Trophoblast cell (in vitro differentiated cells and primary cell): ENCODE measurements around the gene ETV6.

Source experiments
- DNase-seq, 2 donors: peaks; one replicate each; pipeline ENCODE4 v3.0.0-alpha.2; 2016
- H2AFZ ChIP-seq: 2 replicates; pipeline ENCODE4 v1.6.1; 2013; ENCODE audit warnings: low read length, moderate library complexity, mild to moderate bottlenecking; ENCODE audit not compliant: insufficient read depth, poor library complexity
- H2AK5ac ChIP-seq: 2 replicates; pipeline ENCODE4 v1.6.1; 2013; ENCODE audit warnings: mild to moderate bottlenecking, low read length
- H2BK120ac ChIP-seq: 2 replicates; pipeline ENCODE4 v1.6.1; 2013; ENCODE audit warnings: low read length, mild to moderate bottlenecking, moderate library complexity; ENCODE audit not compliant: insufficient read depth, poor library complexity
- H2BK12ac ChIP-seq: 2 replicates; pipeline ENCODE4 v1.6.1; 2013; ENCODE audit warnings: mild to moderate bottlenecking, low read length, moderate library complexity
- H2BK5ac ChIP-seq: 2 replicates; pipeline ENCODE4 v1.6.1; 2013; ENCODE audit warnings: low read length, low read depth, moderate library complexity, mild to moderate bottlenecking; ENCODE audit not compliant: poor library complexity
- H3K14ac ChIP-seq: 2 replicates; pipeline ENCODE4 v1.6.1; 2013; ENCODE audit warnings: mild to moderate bottlenecking, low read length
- H3K18ac ChIP-seq: 2 replicates; pipeline ENCODE4 v1.6.1; 2013; ENCODE audit warnings: mild to moderate bottlenecking, low read length
- H3K23ac ChIP-seq: 2 replicates; pipeline ENCODE4 v1.6.1; 2013; ENCODE audit warnings: low read length
- H3K27ac ChIP-seq: 2 replicates; pipeline ENCODE4 v1.5.1; 2013; ENCODE audit warnings: low read depth, mild to moderate bottlenecking, inconsistent platforms, low read length, moderate library complexity
- H3K27me3 ChIP-seq: 2 replicates; pipeline ENCODE4 v1.6.1; 2013; ENCODE audit warnings: inconsistent platforms, mild to moderate bottlenecking, low read length, moderate library complexity; ENCODE audit not compliant: insufficient read depth
- H3K36me3 ChIP-seq, 2 experiments: 1 replicate in 1 of 2; 2 replicates in 1 of 2; pipeline ENCODE4 v1.6.1; 2013; ENCODE audit warnings: low read length in 2 of 2, mild to moderate bottlenecking in 2 of 2, moderate library complexity in 1 of 2; ENCODE audit not compliant: insufficient read depth in 2 of 2, control insufficient read depth in 1 of 2
- H3K4ac ChIP-seq: 2 replicates; pipeline ENCODE4 v1.6.1; 2013; ENCODE audit warnings: low read depth, mild to moderate bottlenecking, low read length, moderate library complexity
- H3K4me1 ChIP-seq, 2 experiments: 1 replicate in 1 of 2; 2 replicates in 1 of 2; pipeline ENCODE4 v1.6.1; 2013; ENCODE audit warnings: low read length in 2 of 2, mild to moderate bottlenecking in 2 of 2, moderate library complexity in 1 of 2; ENCODE audit not compliant: insufficient read depth in 2 of 2, control insufficient read depth in 1 of 2
- H3K4me2 ChIP-seq: 2 replicates; pipeline ENCODE4 v1.6.1; 2013; ENCODE audit warnings: inconsistent platforms, mild to moderate bottlenecking, low read length, moderate library complexity
- H3K4me3 ChIP-seq: 2 replicates; pipeline ENCODE4 v1.5.1; 2013; ENCODE audit warnings: mild to moderate bottlenecking, low read depth, low read length, inconsistent platforms
- H3K79me1 ChIP-seq: one replicate; pipeline ENCODE4 v1.6.1; 2013; ENCODE audit warnings: low read length
- H3K79me2 ChIP-seq: 2 replicates; pipeline ENCODE4 v1.6.1; 2013; ENCODE audit warnings: low read length, mild to moderate bottlenecking; ENCODE audit not compliant: control insufficient read depth, insufficient read depth, poor library complexity
- H3K9ac ChIP-seq: 2 replicates; pipeline ENCODE4 v1.6.1; 2013; ENCODE audit warnings: mild to moderate bottlenecking, low read length
- H3K9me3 ChIP-seq: 2 replicates; pipeline ENCODE4 v1.6.1; 2013; ENCODE audit warnings: low read depth, mild to moderate bottlenecking, control low read depth, inconsistent platforms, low read length; ENCODE audit not compliant: insufficient read depth
- H4K12ac ChIP-seq: 2 replicates; pipeline ENCODE4 v1.6.1; 2013; ENCODE audit warnings: low read depth, mild to moderate bottlenecking, low read length, moderate library complexity
- H4K8ac ChIP-seq: 2 replicates; pipeline ENCODE4 v1.6.1; 2013; ENCODE audit warnings: low read depth, mild to moderate bottlenecking, low read length, moderate library complexity
- H4K91ac ChIP-seq: one replicate; pipeline ENCODE4 v1.6.1; 2013; ENCODE audit warnings: low read depth, mild to moderate bottlenecking, low read length, moderate library complexity
- WGBS: extraction: QIAGEN DNeasy Blood & Tissue Kit; methylation state at CpG from one replicate; pipeline ENCODE4 v1.1.7; 2013; ENCODE audit warnings: missing lambda C conversion rate; ENCODE audit not compliant: insufficient read length, insufficient coverage; ENCODE audit errors: extremely low coverage; 5-methylcytosine and 5-hydroxymethylcytosine counted together

Gene ETV6

GRCh38 chr12:11780521-11781101 is 131.1 kb downstream of the ETV6 start:
- Histone ChIP-seq H4K91ac (no peak overlapping the region), H3K4ac (no peak overlapping the region), H3K4me3 (no peak overlapping the region), H3K18ac (no peak overlapping the region), H3K23ac (no peak overlapping the region), H3K36me3 (no peaks in the 10 kb centered on the region), H3K9ac (no peak overlapping the region), H3K27ac (no peak overlapping the region), H3K9me3 (no peaks in the 10 kb centered on the region), H3K27me3 (no peaks in the 10 kb centered on the region), H3K4me2 (no peak overlapping the region), H2BK120ac (no peak overlapping the region), H3K4me1 (no peaks in the 10 kb centered on the region), H2AFZ (no peak overlapping the region), H2BK5ac (no peak overlapping the region), H4K8ac (no peak overlapping the region), H4K12ac (no peak overlapping the region), H2BK12ac (no peak overlapping the region), H3K79me1 (no peaks in the 10 kb centered on the region), H3K14ac (no peak overlapping the region), H3K79me2 (no peaks in the 10 kb centered on the region), H2AK5ac (no peak overlapping the region)
- DNase-seq: no peak
- WGBS: no CpG with 5 or more reads among the region's 6 CpGs

DNA sequence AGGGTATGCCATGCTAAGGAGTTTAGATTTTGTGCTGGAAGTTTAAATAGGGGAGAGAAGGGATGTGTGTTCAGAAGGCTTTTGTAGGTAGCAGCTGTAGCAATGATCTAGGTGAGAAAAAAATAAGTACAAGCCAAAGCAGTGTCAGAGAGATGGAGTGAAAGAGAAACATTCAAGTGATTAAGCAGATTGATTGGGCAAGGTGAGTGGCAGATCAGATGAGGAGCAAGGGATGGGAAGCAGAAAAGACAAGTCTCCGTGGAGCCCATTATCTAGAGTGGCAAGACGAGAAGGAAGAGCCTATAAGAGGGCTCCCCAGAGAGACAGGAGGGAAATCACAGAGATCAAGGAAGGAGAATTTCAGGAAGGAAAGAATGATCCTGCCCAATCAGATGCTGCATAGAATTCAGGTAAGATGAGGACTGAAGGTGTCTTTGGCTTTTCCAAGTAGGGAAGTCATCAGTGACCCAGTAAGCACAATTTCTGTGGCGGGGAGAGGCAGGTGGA is 133.5 kb downstream of the ETV6 start:
- Histone ChIP-seq H3K4me2 (no peak overlapping the region), H2BK120ac (no peak overlapping the region), H4K91ac (no peak overlapping the region), H3K4me1 (no peaks in the 10 kb centered on the region), H3K27me3 (no peaks in the 10 kb centered on the region), H3K27ac (no peak overlapping the region), H3K79me2 (no peaks in the 10 kb centered on the region), H2AK5ac (no peak overlapping the region), H3K9me3 (no peaks in the 10 kb centered on the region), H2AFZ (no peak overlapping the region), H3K4me3 (no peak overlapping the region), H4K8ac (no peak overlapping the region), H2BK5ac (no peak overlapping the region), H4K12ac (no peak overlapping the region), H2BK12ac (no peak overlapping the region), H3K23ac (peak overlapping the region; percentile 63), H3K18ac (no peak overlapping the region), H3K9ac (no peak overlapping the region), H3K14ac (no peak overlapping the region), H3K36me3 (no peaks in the 10 kb centered on the region), H3K4ac (no peak overlapping the region), H3K79me1 (no peaks in the 10 kb centered on the region)
- DNase-seq: no peak
- WGBS: no CpG with 5 or more reads among the region's 3 CpGs

GRCh38 chr12:11785712-11786111 is 136.2 kb downstream of the ETV6 start:
- Histone ChIP-seq H3K27me3 (no peaks in the 10 kb centered on the region), H3K9ac (no peak overlapping the region), H3K27ac (no peak overlapping the region), H4K12ac (no peak overlapping the region), H3K4me1 (peaks cover 0 to 2% of the 10 kb centered on the region in 2 experiments), H3K23ac (no peak overlapping the region), H3K4ac (no peak overlapping the region), H2AK5ac (no peak overlapping the region), H3K4me3 (no peak overlapping the region), H4K91ac (no peak overlapping the region), H2BK120ac (no peak overlapping the region), H2BK5ac (no peak overlapping the region), H3K9me3 (no peaks in the 10 kb centered on the region), H2AFZ (no peak overlapping the region), H3K79me1 (no peaks in the 10 kb centered on the region), H3K4me2 (no peak overlapping the region), H3K14ac (no peak overlapping the region), H3K36me3 (no peaks in the 10 kb centered on the region), H2BK12ac (no peak overlapping the region), H3K18ac (no peak overlapping the region), H3K79me2 (no peaks in the 10 kb centered on the region), H4K8ac (no peak overlapping the region)
- no CpG with 5 or more reads among the region's 5 CpGs for WGBS
- DNase-seq: no peak

GRCh38 chr12:11786638-11787365 is 137.3 kb downstream of the ETV6 start:
- H3K79me1 ChIP-seq: no peaks in the 10 kb centered on the region
- H2AFZ ChIP-seq: no peak overlapping the region
- no peak overlapping the region for H2BK12ac ChIP-seq
- H3K9ac ChIP-seq: no peak overlapping the region
- no peak overlapping the region for H3K4me3 ChIP-seq
- no peak overlapping the region for H3K23ac ChIP-seq
- no peak overlapping the region for H2BK5ac ChIP-seq
- no peak overlapping the region for H4K12ac ChIP-seq
- no peak overlapping the region for H4K8ac ChIP-seq
- H3K79me2 ChIP-seq: no peaks in the 10 kb centered on the region
- H3K14ac ChIP-seq: no peak overlapping the region
- no peak overlapping the region for H2AK5ac ChIP-seq
- no peaks in the 10 kb centered on the region for H3K9me3 ChIP-seq
- H3K27me3 ChIP-seq: no peaks in the 10 kb centered on the region
- H3K27ac ChIP-seq: no peak overlapping the region
- WGBS: no CpG with 5 or more reads among the region's 5 CpGs
- H4K91ac ChIP-seq: no peak overlapping the region
- H2BK120ac ChIP-seq: no peak overlapping the region
- no peaks in the 10 kb centered on the region for H3K36me3 ChIP-seq
- H3K18ac ChIP-seq: no peak overlapping the region
- H3K4me2 ChIP-seq: no peak overlapping the region
- no peak for DNase-seq
- peaks cover 0 to 2% of the 10 kb centered on the region in 2 experiments for H3K4me1 ChIP-seq
- H3K4ac ChIP-seq: no peak overlapping the region
